GM12873 (cell line): ENCODE data around the gene POMT1.

ENCODE experiments used
- CTCF ChIP-seq: IDR thresholded peaks from 2 replicates; pipeline ENCODE4 v1.5.1; 2012; ENCODE audit warnings: low read depth, mild to moderate bottlenecking, moderate library complexity, low read length, control low read depth; ENCODE audit not compliant: insufficient read depth; ENCODE audit errors: missing control alignments

POMT1 gene

GRCh38 chr9:131555841-131556673, 53.3 kb downstream of the POMT1 start:
- TF ChIP-seq CTCF = no peak

- no peak for TF ChIP-seq CTCF
These were observed 55.3 kb downstream of the POMT1 start for GRCh38 chr9:131557855-131558548.

DNA sequence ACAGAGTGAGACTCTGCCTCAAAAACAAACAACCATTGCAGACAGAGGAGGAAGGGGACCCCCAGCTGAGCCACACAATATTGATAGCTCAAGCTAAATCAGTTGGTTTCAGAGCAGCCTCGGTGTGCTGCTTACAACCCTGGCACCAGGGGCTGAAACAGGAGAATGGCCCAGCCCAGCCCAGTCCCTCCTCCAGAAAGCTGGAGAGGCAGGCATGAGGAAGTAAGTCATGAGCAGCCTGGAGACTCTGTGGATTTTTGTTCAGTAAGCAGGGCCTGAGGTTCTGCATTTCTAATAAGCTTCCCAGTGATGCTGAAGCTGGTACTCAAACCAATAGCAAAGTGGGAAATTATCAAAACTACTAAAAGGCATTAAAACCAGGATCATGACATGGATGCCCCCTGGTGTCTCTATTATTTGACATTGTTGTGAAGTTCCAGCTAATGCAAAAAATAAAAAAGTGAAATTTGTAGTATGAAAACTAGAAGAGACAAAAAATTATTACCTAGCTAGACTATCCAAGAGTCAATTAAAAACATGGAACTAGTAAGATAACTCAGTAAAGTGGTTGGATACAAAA, 56.8 kb downstream of the POMT1 start:
- TF ChIP-seq CTCF = no peak

GRCh38 chr9:131562032-131562959, 59.6 kb downstream of the POMT1 start:
- TF ChIP-seq CTCF = no peak

DNA sequence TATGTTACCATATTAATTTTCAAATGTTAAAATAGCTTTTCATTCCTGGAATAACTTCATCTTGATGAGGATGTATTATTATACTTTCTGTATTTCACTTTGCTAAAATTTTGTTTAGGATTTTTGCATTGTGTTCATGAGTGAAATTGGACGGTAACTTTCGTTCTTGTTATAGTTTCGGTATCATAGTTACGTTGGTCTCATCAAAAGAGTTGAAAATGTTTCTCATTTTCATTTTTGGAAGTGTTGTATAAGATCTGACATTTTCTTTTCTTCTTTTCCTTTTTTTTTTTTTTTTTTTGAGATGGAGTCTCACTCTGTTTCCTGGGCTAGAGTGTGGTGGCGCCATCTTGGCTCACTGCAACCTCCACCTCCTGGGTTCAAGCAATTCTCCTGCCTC, 62.7 kb downstream of the POMT1 start:
- no peak for TF ChIP-seq CTCF

- no peak for TF ChIP-seq CTCF
These were observed 63.4 kb downstream of the POMT1 start for GRCh38 chr9:131566158-131566557.
